GM19099 (cell line): ENCODE data around the gene GALNT18.
A peak's percentile ranks its signal among the peaks of the same experiment; 100 is the strongest.

ENCODE experiments used
- POLR2A ChIP-seq: IDR thresholded peaks from 3 replicates; pipeline ENCODE4 v1.6.1; 2011; ENCODE audit warnings: low read depth; ENCODE audit not compliant: insufficient read length; ENCODE audit errors: extremely low read depth

Gene GALNT18

DNA sequence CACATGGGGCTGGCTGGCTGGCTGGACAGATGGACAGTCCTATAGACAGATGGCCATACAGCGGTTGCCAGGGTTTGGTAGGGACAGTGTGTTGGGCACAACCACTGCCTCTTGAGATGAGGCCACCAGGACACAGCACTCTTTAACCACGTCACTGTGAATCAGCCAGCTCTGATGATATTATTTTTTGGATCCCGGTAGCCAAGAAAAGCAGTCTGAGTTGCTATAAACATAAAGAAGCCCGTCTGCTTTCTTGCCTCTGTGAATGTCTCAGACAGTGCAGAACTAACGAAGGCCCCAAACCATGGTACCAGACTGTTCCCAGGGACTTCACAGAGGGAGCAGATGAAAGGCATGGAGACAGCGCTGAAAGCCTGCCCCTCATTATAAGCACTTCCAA, 152.9 kb downstream of the GALNT18 start:
- TF ChIP-seq POLR2A: no peak

DNA sequence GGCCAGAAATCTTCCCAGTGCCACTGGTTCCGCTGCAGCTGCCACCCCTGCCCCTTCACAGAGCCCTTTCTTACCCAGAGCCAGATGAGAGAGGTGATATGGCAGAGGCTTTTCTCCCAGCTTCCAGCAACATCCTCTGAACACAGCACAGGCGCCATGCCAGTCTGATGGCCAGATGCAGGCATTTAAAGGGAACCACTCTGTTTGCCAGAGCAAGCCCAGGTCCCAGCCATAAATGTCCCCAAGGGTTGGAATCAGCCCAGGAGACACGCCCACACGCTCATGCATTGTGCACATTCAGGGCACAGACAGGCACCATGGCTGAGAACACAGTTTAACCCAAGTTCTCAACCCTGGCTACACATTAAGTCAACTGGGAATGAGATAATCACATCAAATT, 154.5 kb downstream of the GALNT18 start:
- no peak for TF ChIP-seq POLR2A

DNA sequence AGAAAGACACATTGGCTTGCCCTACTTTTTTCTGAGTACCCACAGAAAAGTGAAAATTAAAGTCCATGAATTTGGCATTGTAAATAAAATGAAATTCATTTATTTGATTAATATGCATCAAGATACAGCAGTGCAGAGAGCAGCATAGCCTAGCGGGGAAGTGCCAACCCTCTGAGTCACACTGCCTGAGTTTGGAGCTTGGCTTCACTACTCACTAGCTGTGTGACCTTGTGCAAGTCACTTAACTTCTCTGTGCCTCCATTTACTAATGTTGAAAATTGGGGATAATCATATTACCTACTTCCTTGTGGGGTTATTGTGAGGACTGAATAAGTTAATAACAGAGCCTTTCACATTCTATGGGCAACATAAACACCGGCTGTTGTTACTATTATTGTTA, 157.2 kb downstream of the GALNT18 start:
- no peak for TF ChIP-seq POLR2A

DNA sequence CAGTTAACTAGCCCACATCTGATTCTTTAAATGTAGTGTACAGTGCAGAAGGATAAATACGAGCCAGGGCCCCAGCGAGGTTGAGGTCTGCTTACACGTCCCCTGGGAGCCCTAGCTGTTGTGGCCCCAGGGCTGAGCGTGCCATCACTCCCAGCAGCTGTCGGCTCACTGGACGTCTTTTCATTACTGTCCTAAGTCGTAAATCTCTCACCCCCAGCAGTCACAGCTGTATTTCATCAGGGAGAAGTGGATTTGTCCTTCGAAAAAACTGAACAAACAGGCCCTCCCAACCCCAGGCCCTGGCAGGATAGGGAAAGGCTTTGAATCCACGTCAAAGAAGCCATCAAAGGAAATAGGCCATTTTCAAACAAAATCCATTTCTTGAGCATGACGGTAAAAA, 158.4 kb downstream of the GALNT18 start:
- TF ChIP-seq POLR2A: no peak

DNA sequence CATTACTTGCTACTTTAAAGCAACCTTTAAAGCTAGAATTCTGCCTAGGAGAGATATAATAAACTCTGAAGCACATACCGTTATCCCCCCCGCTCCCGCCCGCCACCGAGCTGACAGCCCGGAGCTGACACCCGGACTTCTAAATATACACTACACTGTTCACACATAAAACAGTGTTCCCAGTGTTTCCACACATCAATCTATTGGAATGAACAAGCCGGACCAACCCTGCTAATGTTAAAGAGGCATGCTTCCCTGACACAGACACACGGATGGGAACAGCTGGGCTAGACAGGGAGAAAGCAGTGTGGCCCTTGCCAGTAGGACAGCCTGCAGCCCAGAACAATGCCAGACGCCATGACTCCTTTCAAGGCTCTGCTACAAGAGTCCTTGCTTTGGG, 160.3 kb downstream of the GALNT18 start:
- TF ChIP-seq POLR2A: no peak

DNA sequence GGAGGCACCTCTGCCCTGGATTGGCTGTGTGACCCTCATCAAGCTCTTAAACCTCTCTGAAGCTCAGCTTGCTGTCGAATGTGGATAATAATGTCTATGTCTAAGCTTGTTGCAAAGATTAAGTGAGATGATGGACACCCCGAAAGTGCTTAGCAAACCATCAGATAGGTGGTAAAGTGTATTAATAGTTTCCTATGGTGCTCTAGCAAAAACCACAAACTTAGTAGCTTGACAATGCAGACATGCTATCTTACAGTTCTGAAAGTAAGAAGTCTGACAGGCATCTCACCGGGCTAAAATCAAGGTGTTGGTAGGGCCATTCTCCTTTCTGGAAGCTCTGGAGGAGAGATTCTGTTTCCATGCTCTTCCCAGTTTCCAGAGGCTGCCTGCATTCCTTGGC, 162.2 kb downstream of the GALNT18 start:
- TF ChIP-seq POLR2A: no peak

DNA sequence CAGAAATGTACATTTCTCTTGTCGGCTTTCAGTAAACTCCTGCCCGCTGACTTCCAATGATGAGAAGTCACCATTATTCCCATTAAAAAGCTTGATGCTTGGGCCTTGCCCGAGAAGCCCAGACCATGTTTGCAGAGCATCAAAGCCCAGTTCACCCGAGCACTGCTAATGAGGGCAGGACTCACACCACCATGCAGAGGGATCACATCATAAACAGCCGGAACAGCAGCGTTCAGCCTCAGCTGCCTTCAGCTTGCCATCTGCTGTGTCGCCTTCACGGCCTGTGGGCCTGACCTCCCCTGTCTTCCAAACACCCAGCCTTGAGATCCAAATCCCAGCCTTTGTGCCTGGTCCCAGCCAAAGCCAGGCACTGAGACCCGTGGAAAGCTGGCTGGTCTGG, 163.3 kb downstream of the GALNT18 start:
- no peak for TF ChIP-seq POLR2A

DNA sequence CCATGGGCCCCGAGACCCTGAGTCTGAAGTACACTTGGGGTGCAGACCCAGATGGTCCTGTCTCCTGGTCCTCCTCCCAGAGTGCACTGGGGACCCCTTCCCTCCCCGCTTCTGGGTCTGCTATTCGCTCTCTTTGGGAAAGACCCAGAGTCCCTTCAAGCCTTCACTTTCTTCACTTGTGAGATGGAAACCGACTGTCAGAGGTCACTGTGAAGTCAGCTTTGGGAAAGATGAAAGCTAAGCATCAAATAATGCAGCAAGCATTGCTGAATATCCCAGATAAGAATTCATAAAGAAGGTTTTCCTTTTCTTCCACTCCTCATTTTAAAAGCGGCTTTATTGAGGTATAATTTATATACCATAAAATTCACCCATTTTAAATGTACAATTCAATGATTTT, 163.8 kb downstream of the GALNT18 start:
- no peak for TF ChIP-seq POLR2A

DNA sequence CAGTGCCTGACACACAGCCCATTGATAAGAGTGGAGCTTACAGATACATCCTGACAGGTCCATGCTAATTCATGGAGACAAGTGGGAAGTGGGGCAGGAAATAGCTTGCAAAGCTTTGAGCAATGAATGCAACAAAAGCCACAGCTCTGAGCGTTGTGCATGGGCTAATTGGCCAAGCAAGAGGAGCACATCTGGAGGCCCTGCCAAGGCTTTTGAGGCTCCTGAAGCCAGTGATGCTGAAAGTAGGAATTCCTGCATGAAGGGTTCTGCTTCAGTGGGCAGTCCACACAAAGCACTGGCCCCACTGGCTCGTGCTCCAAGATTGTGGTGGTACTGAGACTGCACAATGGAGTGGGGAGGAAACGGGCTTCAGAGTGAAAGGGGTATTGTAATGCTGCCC, 164.9 kb downstream of the GALNT18 start:
- no peak for TF ChIP-seq POLR2A

DNA sequence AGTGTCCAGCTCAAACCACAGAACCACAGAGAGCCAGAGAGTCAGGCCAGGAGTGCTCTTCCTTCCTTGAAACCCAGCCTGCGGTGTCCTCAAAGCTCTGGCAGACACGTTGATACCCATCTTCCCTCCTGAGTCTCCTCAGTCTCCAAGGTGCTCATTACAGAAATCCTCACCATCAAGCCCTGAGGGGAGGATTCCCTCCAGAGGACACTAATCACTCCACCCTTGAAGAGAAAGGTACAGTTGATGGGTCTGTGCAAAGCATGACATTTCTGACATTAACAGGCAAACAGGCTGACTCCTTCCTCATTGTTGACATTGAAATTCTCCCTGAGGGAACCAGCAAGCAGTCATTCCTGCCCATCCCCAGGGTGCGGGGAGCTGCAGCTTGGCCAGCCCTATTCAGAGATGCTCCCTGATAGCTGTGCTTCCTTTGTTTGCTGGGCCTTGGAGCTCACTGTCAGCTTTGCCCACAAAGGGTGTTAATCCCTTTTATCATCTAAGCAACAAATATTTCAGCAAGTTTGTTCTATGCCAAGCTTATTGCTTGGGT, 167.1 kb downstream of the GALNT18 start:
- TF ChIP-seq POLR2A: no peak

DNA sequence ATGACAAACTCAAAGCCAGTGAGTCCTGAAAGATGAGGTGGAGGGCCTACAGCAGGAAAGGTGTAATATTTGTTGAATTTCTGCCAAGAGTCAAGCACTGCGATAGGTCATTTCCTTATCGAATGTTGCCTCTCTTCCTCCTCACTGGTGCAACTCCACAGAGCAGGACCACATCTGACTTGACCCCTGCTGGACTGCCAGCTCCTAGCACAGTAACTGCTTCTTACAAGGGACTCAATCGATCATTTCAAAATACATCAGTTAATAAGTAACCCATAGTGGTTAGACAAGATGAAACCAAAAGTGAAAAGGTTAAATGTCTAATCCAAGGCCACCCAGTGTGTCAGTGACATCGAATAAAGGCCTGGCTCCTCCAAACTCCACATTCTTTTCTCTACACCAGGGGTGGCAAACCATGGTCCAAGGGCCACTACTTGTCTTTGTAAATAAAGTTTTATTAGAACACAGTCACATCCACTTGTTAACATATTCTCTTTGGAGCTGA, 170.3 kb downstream of the GALNT18 start:
- TF ChIP-seq POLR2A: peak; percentile 25

DNA sequence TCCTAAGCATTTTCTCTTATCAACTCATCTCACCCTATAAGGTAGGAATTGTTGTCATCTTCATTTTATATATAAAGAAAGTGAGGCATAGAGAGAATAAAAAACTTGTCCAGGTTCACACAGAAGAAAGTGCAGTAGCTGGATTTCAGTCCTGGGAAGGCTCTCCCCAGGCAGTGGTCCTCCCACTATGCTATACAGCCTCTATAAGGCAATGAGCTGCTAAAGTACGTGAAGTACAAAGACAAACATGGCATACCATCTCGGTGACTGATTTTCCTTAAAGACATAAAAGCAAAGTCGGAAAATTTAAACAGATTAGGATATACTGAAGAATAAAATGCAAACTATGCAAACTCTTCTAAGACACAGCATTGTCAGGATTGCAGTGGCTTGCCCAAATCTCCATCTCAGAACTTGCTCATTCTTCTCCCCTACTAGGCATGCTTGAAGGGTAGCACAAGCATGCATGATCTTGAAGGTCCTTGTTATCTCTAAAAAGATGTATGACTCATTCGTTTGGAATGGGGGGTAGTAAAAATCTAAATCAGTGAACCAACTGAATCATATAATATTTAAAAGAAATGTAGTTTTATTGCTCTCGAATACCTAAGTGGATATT, 171.0 kb downstream of the GALNT18 start:
- TF ChIP-seq POLR2A: no peak

DNA sequence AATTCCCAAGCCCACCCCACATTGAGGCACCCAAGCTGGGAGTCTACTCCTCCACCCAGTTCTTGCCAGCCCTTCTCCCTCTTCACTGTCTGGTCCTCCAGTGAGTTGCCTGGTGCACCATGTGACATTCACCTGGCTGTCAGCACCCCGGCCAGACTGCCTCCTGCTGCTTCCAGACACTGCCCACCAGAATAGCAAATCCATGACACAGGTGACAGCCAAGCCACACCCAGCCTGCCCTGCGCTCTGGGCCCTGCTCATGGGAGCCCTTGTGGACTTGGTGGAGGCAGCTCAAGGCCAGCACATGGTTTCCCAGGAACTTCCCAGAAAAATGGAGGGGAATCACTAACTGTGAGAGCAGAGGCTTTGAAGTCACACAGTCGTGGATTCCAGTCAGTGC, 172.5 kb downstream of the GALNT18 start:
- TF ChIP-seq POLR2A: no peak

DNA sequence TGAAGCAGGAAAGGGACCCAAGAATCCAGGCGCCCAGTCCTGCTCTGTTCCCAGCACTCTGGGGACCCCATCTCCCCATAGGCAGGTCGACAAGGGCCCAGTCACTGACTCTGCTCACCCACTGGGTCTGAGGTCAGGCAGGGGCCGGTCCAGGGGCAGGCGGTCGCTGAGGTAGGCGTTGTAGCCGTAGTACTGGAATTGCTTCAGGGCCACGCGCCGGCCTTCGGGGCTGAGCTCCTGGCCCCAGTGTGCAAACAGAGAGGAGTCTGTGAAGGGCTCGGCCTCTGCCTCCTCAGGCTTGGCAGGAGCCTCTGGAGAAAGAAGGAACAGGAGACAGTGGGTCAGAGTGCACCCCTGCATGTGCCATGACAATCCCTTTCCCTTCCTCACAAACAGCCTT, 173.2 kb downstream of the GALNT18 start:
- TF ChIP-seq POLR2A: no peak

DNA sequence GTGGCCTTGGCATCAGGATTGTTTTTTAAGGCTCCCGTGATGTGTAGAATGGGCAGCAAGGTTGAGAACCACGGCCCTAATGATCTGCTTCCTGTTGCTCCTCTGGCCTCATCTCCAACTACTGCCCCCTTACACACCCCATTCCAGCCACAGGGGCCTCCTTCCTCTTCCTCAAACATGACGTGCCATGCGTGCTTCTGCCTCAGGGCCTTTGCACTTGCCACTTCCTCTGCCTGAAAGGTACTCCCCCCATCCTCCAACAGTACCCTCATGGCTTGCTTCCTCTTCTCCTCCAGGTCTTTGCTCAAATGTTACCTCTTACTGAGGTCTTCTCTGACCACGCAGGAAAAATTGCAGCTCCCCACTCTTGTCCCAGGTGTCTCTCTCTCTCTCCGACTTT, 174.8 kb downstream of the GALNT18 start:
- no peak for TF ChIP-seq POLR2A

DNA sequence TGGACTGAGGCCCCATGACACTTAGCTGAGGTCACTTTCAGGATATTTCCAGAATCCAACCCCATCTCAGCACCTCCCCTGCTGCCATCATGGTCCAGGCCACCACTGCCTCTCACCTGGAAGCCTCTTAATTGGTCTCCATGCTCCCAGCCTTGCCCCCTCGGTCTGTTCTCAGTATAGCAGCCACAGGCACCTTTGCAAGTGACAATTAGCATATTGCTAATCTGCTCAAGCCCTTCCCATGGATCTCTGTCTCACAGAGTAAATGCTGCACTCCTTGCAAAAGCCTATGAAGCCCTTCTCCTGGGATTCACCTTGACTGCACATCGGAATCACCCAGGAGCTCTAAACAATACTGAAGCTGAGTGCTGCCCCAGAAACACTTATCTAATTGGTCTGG, 175.2 kb downstream of the GALNT18 start:
- no peak for TF ChIP-seq POLR2A
